Mesothelial cell of epicardium (in vitro differentiated cells): Measurements from ENCODE around the gene GPR33. TPM values are rescaled to one million over a fixed set of nuclear protein-coding genes. Genes with fewer than 3 reads are reported as not detected.
A peak's percentile ranks its signal among the peaks of the same experiment; 100 is the strongest.

Source experiments
- DNase-seq, 2 experiments: peaks; one replicate each; pipeline ENCODE4 v3.0.0; 2021; ENCODE audit warnings: low spot score in 2 of 2; ENCODE audit not compliant: unreplicated experiment in 2 of 2
- H3K27ac Mint-ChIP-seq: 2 replicates; pipeline ENCODE4 v1.8.0; 2021; ENCODE audit warnings: mixed read lengths
- H3K27me3 Mint-ChIP-seq: 2 replicates; pipeline ENCODE4 v1.8.0; 2021; ENCODE audit warnings: low read depth, mixed read lengths
- H3K36me3 Mint-ChIP-seq: 2 replicates; pipeline ENCODE4 v1.8.0; 2021; ENCODE audit warnings: mixed read lengths
- H3K4me1 Mint-ChIP-seq: 2 replicates; pipeline ENCODE4 v1.8.0; 2021; ENCODE audit warnings: mixed read lengths
- H3K4me3 Mint-ChIP-seq: 2 replicates; pipeline ENCODE4 v1.8.0; 2021; ENCODE audit warnings: mild to moderate bottlenecking, moderate library complexity, mixed read lengths
- H3K9me3 Mint-ChIP-seq: 2 replicates; pipeline ENCODE4 v1.8.0; 2021; ENCODE audit warnings: mixed read lengths
- total RNA-seq: library from RNA; stranded (reverse); gene quantifications from 3 replicates; pipeline ENCODE4 v1.2.1, GENCODE V29; 2021
- TF ChIP-seq, protein P1 (sequence below): fragments of 200-600 bp; sonication (generic); IDR thresholded peaks from one replicate; pipeline ENCODE4 v1.5.0; 2021; ENCODE audit warnings: antibody characterized with exemption; ENCODE audit not compliant: unreplicated experiment

GPR33 gene
- total RNA-seq, 1 donor from 2014 or later, result not detected

DNA sequence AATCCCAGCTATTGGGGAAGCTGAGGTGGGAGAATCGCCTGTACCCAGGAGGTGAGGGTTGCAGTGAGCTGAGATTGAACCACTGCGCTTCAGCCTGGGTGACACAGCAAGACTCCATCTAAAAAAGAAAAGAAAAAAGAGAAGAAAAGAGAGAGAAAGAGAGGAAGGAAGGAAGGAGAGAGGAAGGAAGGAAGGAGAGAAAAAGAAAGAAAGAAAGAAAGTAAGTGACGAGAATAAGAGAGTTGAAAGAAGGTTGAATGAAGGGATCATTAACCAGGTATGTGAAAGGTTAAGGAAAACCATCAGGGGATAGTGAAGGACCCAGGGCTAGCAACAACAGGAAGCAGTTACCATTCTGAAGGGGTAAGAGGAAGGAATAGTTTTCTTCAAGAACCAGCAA, 26.3 kb downstream of the GPR33 start:
- Mint-ChIP-seq H3K4me1 (peaks cover 20% of the 10 kb centered on the region), H3K4me3 (no peak overlapping the region), H3K27ac (no peak overlapping the region), H3K9me3 (no peaks in the 10 kb centered on the region), H3K36me3 (no peaks in the 10 kb centered on the region), H3K27me3 (no peaks in the 10 kb centered on the region)
- no peak for DNase-seq
- TF ChIP-seq, protein P1, sequence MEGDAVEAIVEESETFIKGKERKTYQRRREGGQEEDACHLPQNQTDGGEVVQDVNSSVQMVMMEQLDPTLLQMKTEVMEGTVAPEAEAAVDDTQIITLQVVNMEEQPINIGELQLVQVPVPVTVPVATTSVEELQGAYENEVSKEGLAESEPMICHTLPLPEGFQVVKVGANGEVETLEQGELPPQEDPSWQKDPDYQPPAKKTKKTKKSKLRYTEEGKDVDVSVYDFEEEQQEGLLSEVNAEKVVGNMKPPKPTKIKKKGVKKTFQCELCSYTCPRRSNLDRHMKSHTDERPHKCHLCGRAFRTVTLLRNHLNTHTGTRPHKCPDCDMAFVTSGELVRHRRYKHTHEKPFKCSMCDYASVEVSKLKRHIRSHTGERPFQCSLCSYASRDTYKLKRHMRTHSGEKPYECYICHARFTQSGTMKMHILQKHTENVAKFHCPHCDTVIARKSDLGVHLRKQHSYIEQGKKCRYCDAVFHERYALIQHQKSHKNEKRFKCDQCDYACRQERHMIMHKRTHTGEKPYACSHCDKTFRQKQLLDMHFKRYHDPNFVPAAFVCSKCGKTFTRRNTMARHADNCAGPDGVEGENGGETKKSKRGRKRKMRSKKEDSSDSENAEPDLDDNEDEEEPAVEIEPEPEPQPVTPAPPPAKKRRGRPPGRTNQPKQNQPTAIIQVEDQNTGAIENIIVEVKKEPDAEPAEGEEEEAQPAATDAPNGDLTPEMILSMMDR, result no peak

DNA sequence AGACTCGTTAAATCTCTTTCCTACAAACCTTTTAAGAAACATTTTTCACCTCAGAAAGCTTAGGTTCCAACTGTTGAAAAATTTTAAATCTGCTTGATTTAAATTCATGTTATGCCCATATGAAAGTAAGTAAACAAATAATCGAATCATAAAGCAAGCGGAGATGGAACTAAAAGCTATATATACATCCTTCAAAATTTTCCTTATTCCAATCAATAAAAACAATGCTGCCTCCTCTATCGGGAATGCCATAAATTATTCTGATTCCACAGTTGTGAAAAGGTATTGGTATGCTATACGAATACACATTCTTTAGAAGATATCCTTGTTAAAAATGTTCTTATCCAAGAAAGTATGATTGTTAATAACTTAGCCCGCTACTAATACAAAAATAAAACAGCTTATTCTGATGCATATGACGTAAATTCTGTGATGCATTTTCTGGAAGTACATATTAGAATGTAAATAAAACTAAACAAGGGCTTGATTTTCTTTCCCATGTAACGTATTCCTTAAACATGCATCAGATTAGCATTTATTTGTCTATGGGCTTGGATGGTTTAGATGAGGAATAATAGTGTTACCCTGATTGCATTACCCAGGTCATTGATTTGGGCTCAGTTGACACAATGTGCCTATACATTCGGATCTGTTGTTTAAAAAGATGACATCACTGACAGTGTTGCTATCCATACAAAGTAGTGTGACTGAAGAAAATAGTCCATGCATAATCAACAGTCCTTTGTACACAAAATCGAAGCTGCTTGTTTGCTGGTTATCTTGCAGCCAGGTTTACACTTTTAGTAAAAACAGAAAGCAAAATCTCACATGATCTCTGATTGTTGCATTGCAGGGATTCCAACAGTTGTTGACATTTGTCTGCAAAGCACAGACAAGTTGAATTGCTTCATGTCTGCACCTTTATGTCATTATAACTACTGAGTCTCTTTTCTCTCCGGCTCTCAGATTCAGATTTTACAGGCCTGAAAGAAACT, 29.9 kb downstream of the GPR33 start:
- Mint-ChIP-seq H3K36me3 (no peaks in the 10 kb centered on the region), H3K9me3 (no peaks in the 10 kb centered on the region), H3K27ac (peak overlapping the region; percentile 100), H3K4me3 (peak overlapping the region; percentile 98), H3K27me3 (no peaks in the 10 kb centered on the region), H3K4me1 (peaks cover 41% of the 10 kb centered on the region)
- DNase-seq, result no peak
- TF ChIP-seq, protein P1, result no peak

DNA sequence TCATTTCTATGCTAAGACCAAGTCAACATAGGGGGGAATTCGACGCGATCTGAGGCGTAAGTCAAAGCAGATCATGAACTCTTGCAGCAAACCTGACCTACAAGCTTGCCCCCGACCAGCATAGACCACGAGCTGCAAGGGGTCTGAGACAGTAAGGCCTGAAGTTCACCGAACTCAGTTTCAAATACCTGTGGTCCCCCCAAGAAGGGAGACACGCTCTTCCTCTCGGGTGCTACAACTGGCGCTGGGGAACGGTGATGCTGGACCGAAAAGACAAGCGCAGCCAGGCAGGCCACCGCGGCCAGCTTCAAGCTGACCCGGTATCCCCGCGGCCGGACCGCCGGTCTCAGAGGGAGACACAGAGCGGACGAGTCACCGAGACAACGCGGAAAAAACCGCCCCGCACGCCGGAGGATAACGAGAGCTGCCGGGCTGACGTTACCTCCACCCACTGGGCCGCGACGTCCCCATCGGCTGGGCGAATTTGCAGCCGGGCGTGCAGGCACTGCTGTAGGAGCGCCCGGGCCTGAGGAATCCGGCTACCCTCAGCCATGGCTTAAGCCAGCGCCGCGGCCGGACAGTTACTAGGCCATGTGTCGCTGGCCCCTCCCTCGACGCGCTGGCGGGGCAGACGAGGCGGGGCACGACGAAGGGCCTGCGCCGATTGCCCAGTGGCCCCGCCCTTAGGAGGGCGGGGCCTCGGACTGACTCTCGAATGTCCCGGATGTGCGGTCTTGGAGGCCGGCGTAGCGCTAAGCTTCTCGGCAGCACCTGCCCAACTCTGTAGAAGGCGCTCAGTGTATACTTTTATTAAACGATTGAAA, 30.8 kb downstream of the GPR33 start, which contains the start of gene DTD2:
Gene DTD2, minus strand, starts transcription at position 666 of the 824 bp plus-strand sequence. Its CDS starts 113 bp downstream, at position 553.
- TF ChIP-seq, protein P1, result no peak
- Mint-ChIP-seq H3K4me1 (peaks cover 41% of the 10 kb centered on the region), H3K4me3 (peak within 1 kb of the TSS; percentile 98), H3K36me3 (no peaks in the 10 kb centered on the region), H3K9me3 (no peaks in the 10 kb centered on the region), H3K27me3 (no peaks in the 10 kb centered on the region), H3K27ac (peak within 1 kb of the TSS; percentile 100)
- peak; percentile 86 to 91 for DNase-seq

DNA sequence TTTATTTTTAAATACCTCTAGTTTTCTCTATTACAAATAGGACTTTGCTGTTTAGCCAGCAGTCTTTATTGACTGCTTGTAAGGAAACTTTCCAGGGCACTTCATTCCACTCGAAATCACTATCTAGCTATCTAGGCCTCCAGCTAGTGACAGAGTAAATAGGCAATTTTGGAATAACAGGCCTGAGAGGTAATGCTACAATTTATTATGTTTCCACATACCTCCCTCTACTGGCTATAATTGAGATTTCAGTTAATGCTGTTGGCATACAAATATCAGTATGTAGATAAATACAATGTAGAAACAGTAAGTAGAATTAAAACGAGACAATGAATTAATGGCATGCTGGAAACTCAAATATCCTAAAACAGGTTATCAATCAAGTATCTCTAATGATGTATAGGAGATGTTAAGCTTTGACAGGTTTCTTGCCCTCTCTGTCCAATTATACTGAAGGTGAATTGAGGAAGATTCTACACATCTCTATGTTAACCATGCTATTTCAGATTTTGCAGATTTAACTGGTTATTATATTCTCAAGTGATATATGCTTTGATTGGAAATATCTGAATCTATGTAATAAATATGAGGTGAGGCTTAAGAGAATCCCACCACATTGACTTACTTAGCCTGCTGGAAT, 37.7 kb downstream of the GPR33 start:
- Mint-ChIP-seq H3K36me3 (peaks cover 23% of the 10 kb centered on the region), H3K4me3 (no peak overlapping the region), H3K27ac (no peak overlapping the region), H3K4me1 (peaks cover 16% of the 10 kb centered on the region), H3K9me3 (no peaks in the 10 kb centered on the region), H3K27me3 (no peaks in the 10 kb centered on the region)
- TF ChIP-seq, protein P1, result peak; percentile 63
- no peak for DNase-seq

GRCh38 chr14:31449136-31449535, 38.7 kb downstream of the GPR33 start:
- H3K27me3 Mint-ChIP-seq, result no peaks in the 10 kb centered on the region
- H3K36me3 Mint-ChIP-seq, result peaks cover 25% of the 10 kb centered on the region
- DNase-seq, result no peak
- no peak overlapping the region for H3K27ac Mint-ChIP-seq
- peaks cover 6% of the 10 kb centered on the region for H3K4me1 Mint-ChIP-seq
- TF ChIP-seq, protein P1, result no peak
- peaks cover 1% of the 10 kb centered on the region for H3K9me3 Mint-ChIP-seq
- H3K4me3 Mint-ChIP-seq, result no peak overlapping the region
